GM23248 (cell line): Measurements from ENCODE around the gene PAX6. TPM values are rescaled to one million over a fixed set of nuclear protein-coding genes. Genes with fewer than 3 reads are reported as not detected.
A peak's percentile ranks its signal among the peaks of the same experiment; 100 is the strongest.

Source experiments
- DNase-seq: peaks from one replicate; pipeline ENCODE4 v3.0.0-alpha.2; 2015
- H2AFZ ChIP-seq: fragments of 200-600 bp; sonication (generic); 2 replicates; pipeline ENCODE4 v1.6.1; 2016; ENCODE audit warnings: antibody characterized with exemption
- H3F3A ChIP-seq: fragments of 200-600 bp; sonication (generic); 2 replicates; pipeline ENCODE4 v1.6.1; 2016; ENCODE audit warnings: mild to moderate bottlenecking, antibody characterized with exemption, mixed run types; ENCODE audit not compliant: insufficient read depth
- H3K27ac ChIP-seq: fragments of 200-600 bp; sonication (generic); 2 replicates; pipeline ENCODE4 v1.5.1; 2016; ENCODE audit warnings: mild to moderate bottlenecking
- H3K27me3 ChIP-seq: fragments of 200-600 bp; sonication (generic); replicated peaks from 2 replicates; pipeline ENCODE4 v1.6.1; 2016; ENCODE audit warnings: mild to moderate bottlenecking; ENCODE audit not compliant: insufficient read depth
- H3K36me3 ChIP-seq: fragments of 200-600 bp; sonication (generic); 2 replicates; pipeline ENCODE4 v1.6.1; 2016; ENCODE audit warnings: low read depth, mild to moderate bottlenecking
- H3K4me1 ChIP-seq: fragments of 200-600 bp; sonication (generic); 2 replicates; pipeline ENCODE4 v1.6.1; 2016; ENCODE audit warnings: mild to moderate bottlenecking; ENCODE audit not compliant: insufficient read depth
- H3K4me2 ChIP-seq: fragments of 200-600 bp; sonication (generic); one replicate; pipeline ENCODE4 v1.6.1; 2016; ENCODE audit warnings: mild to moderate bottlenecking; ENCODE audit not compliant: unreplicated experiment
- H3K4me3 ChIP-seq: fragments of 200-600 bp; sonication (generic); 2 replicates; pipeline ENCODE4 v1.5.1; 2016; ENCODE audit warnings: mild to moderate bottlenecking
- H3K79me2 ChIP-seq: fragments of 200-600 bp; sonication (generic); 2 replicates; pipeline ENCODE4 v1.6.1; 2016; ENCODE audit warnings: mild to moderate bottlenecking; ENCODE audit not compliant: insufficient read depth
- H3K9ac ChIP-seq: fragments of 200-600 bp; sonication (generic); 2 replicates; pipeline ENCODE4 v1.6.1; 2016; ENCODE audit warnings: mild to moderate bottlenecking
- H3K9me2 ChIP-seq: fragments of 200-600 bp; sonication (generic); 2 replicates; pipeline ENCODE4 v1.6.1; 2016; ENCODE audit warnings: mixed run types, mild to moderate bottlenecking, moderate library complexity; ENCODE audit not compliant: insufficient read depth
- H3K9me3 ChIP-seq: fragments of 200-600 bp; sonication (generic); one replicate; pipeline ENCODE4 v1.6.1; 2017; ENCODE audit warnings: low read depth
- H4K20me1 ChIP-seq: fragments of 200-600 bp; sonication (generic); 2 replicates; pipeline ENCODE4 v1.6.0; 2016; ENCODE audit not compliant: insufficient read depth
- EZH2 ChIP-seq: fragments of 200-600 bp; sonication (generic); IDR thresholded peaks from 2 replicates; pipeline ENCODE4 v1.6.1; 2018; ENCODE audit warnings: antibody characterized with exemption, mild to moderate bottlenecking; ENCODE audit not compliant: insufficient read depth, poor library complexity, severe bottlenecking
- EZH2phosphoT487 ChIP-seq: fragments of 200-600 bp; sonication (generic); IDR thresholded peaks from 2 replicates; pipeline ENCODE4 v1.6.1; 2018; ENCODE audit warnings: antibody characterized with exemption, moderate library complexity, mild to moderate bottlenecking, low read depth; ENCODE audit not compliant: insufficient read depth
- WGBS, 2 experiments: methylation state at CpG; one replicate each; pipeline ENCODE4 v1.1.6; 2015 to 2017; ENCODE audit warnings: low lambda C conversion rate in 2 of 2, low coverage in 1 of 2; ENCODE audit errors: missing lambda C conversion rate in 2 of 2; 5-methylcytosine and 5-hydroxymethylcytosine counted together
- in situ Hi-C: fragments of 300-500 bp; cut with MboI; formaldehyde crosslinking; loops from 2 replicates; pipeline ENCODE4 v1.15.0; 2020
- polyA plus RNA-seq: library from polyadenylated mRNA; unstranded; fragments of >200 nt; fragmentation: Nextera tagmentation; extraction: Ambion mirVana; gene quantifications from 2 replicates; pipeline ENCODE4 v1.2.1, GENCODE V29; 2016
- total RNA-seq: library from RNA; depleted of rRNA; stranded (reverse); fragments of >200 nt; shearing (Covaris generic); gene quantifications from 2 replicates; pipeline ENCODE4 v1.2.3, GENCODE V29; 2014

Gene PAX6
- total and polyA plus RNA-seq, 2 experiments from 2014 or later, result 0.21 TPM; not detected in 1

- TF ChIP-seq EZH2 (no peak), EZH2phosphoT487 (peak; percentile 32; the same call in 1 of the 2 replicates)
- peaks cover 99% of the 10 kb centered on the region for H3K27me3 ChIP-seq
- no peaks in the 10 kb centered on the region for H4K20me1 ChIP-seq
- no peak for DNase-seq
- no peak overlapping the region for H3K4me2 ChIP-seq
- peak overlapping the region; percentile 52; the same call in 1 of the 2 replicates for H2AFZ ChIP-seq
- no peaks in the 10 kb centered on the region for H3K9me3 ChIP-seq
- in situ Hi-C loops, result no loop called here
- no peak overlapping the region for H3K27ac ChIP-seq
- no peaks in the 10 kb centered on the region for H3F3A ChIP-seq
- no peak overlapping the region for H3K9ac ChIP-seq
- H3K9me2 ChIP-seq, result no peaks in the 10 kb centered on the region
- no peak overlapping the region for H3K4me3 ChIP-seq
- 7 to 12% methylated on average over 13 of the region's 13 CpGs for WGBS, 2 experiments
- H3K79me2 ChIP-seq, result no peaks in the 10 kb centered on the region
- no peaks in the 10 kb centered on the region for H3K4me1 ChIP-seq
- H3K36me3 ChIP-seq, result no peaks in the 10 kb centered on the region
Observed at GRCh38 chr11:31803813-31804311, 7.3 kb downstream of the PAX6 start.

GRCh38 chr11:31802990-31803812, 7.9 kb downstream of the PAX6 start:
- in situ Hi-C loops, result no loop called here
- Histone ChIP-seq H3K27me3 (peaks cover 99% of the 10 kb centered on the region), H3K4me2 (no peak overlapping the region), H3K4me1 (no peaks in the 10 kb centered on the region), H3F3A (no peaks in the 10 kb centered on the region), H3K79me2 (no peaks in the 10 kb centered on the region), H3K4me3 (no peak overlapping the region), H3K9me2 (no peaks in the 10 kb centered on the region), H2AFZ (no peak overlapping the region), H3K9ac (no peak overlapping the region), H4K20me1 (no peaks in the 10 kb centered on the region), H3K36me3 (no peaks in the 10 kb centered on the region), H3K27ac (no peak overlapping the region), H3K9me3 (no peaks in the 10 kb centered on the region)
- peak; percentile 71 for TF ChIP-seq EZH2
- no peak; the same call in 1 of the 2 replicates for TF ChIP-seq EZH2phosphoT487
- no peak for DNase-seq
- 32 to 34% methylated on average over 23 to 24 of the region's 24 CpGs for WGBS, 2 experiments

GRCh38 chr11:31802609-31802989, 8.5 kb downstream of the PAX6 start:
- no peak overlapping the region for H3K4me3 ChIP-seq
- no peaks in the 10 kb centered on the region for H4K20me1 ChIP-seq
- H2AFZ ChIP-seq, result no peak overlapping the region
- DNase-seq, result no peak
- no peaks in the 10 kb centered on the region for H3F3A ChIP-seq
- H3K27ac ChIP-seq, result no peak overlapping the region
- in situ Hi-C loops, result no loop called here
- no peak overlapping the region for H3K9ac ChIP-seq
- no peak for TF ChIP-seq EZH2
- TF ChIP-seq EZH2phosphoT487, result no peak
- peaks cover 99% of the 10 kb centered on the region for H3K27me3 ChIP-seq
- H3K4me2 ChIP-seq, result no peak overlapping the region
- 16 to 34% methylated on average over 12 to 20 of the region's 20 CpGs for WGBS, 2 experiments
- no peaks in the 10 kb centered on the region for H3K9me3 ChIP-seq
- H3K36me3 ChIP-seq, result no peaks in the 10 kb centered on the region
- H3K4me1 ChIP-seq, result no peaks in the 10 kb centered on the region
- H3K9me2 ChIP-seq, result no peaks in the 10 kb centered on the region
- H3K79me2 ChIP-seq, result no peaks in the 10 kb centered on the region

GRCh38 chr11:31802000-31802551, 9.0 kb downstream of the PAX6 start:
- Histone ChIP-seq H3K4me1 (no peaks in the 10 kb centered on the region), H3K27me3 (peaks cover 99% of the 10 kb centered on the region), H3K9me3 (no peaks in the 10 kb centered on the region), H3K27ac (no peak overlapping the region), H3K36me3 (no peaks in the 10 kb centered on the region), H3K9me2 (no peaks in the 10 kb centered on the region), H3K4me3 (no peak overlapping the region), H3F3A (no peaks in the 10 kb centered on the region), H3K79me2 (no peaks in the 10 kb centered on the region), H3K4me2 (no peak overlapping the region), H4K20me1 (no peaks in the 10 kb centered on the region), H3K9ac (no peak overlapping the region), H2AFZ (no peak overlapping the region)
- no peak for TF ChIP-seq EZH2phosphoT487
- no peak for TF ChIP-seq EZH2
- WGBS, 2 experiments, result 20 to 24% methylated on average over 6 of the region's 6 CpGs
- in situ Hi-C loops, result no loop called here
- no peak for DNase-seq
